K562 (cell line): ENCODE results near the gene ADAM30. TPM values are rescaled to one million over a fixed set of nuclear protein-coding genes. Genes with fewer than 3 reads are reported as not detected.

Experiments
- ATAC-seq: fragments of 200-7000 bp; cut with Tn5 transposase; 3 replicates; pipeline ENCODE4 v1.9.1; 2020; ENCODE audit warnings: moderate library complexity
- BruUV-seq: library from RNA; stranded (reverse); fragments of 400-500 nt; replicated peaks from 2 replicates; lab custom pipeline; 2021; lab: Mats Ljungman, UMichigan
- CTCF ChIA-PET: fragments of 300-600 bp; formaldehyde crosslinking; extraction: SDS; loops from one replicate; lab custom pipeline; 2021; ENCODE audit warnings: low intra/inter-chr PET ratio; lab: Yijun Ruan, JAX
- POLR2A ChIA-PET: fragments of 300-600, 350-650 bp; sonication (Branson Sonifier 250); formaldehyde crosslinking; extraction: SDS; loops from one replicate; lab custom pipeline; 2021; ENCODE audit warnings: antibody characterized with exemption, inconsistent platforms; lab: Yijun Ruan, JAX
- DNase-seq, 4 experiments: peaks; one replicate each; pipeline versions ENCODE4 v3.0.0 to v3.0.0-alpha.2; 2011 to 2018; ENCODE audit warnings: low spot score in 3 of 4, mixed read lengths in 3 of 4; ENCODE audit errors: extremely low read depth in 1 of 4
- FAIRE-seq: peaks from 2 replicates; lab custom pipeline; 2011; peaks lifted over from hg19 to GRCh38; lab: Jason Lieb, UNC
- H2AFZ ChIP-seq: 2 replicates; pipeline ENCODE4 v1.6.0; 2011; ENCODE audit warnings: low read depth, low read length, control low read depth, inconsistent platforms
- H3K27ac ChIP-seq: fragments of 200-600 bp; 3 replicates; pipeline ENCODE4 v1.8.0; 2011; ENCODE audit warnings: low read depth, mild to moderate bottlenecking, control low read depth, inconsistent platforms, low read length, moderate library complexity, mixed read lengths; ENCODE audit errors: extremely low read depth
- H3K27me3 ChIP-seq, 2 experiments: fragments of 300-600 bp in 1 of 2; 2 replicates in 1 of 2; 3 replicates in 1 of 2; pipeline versions ENCODE4 v1.6.0 to v1.8.0; 2011; ENCODE audit warnings: inconsistent platforms in 2 of 2, low read length in 2 of 2, mild to moderate bottlenecking in 1 of 2, mixed read lengths in 1 of 2, moderate library complexity in 1 of 2; ENCODE audit not compliant: control insufficient read depth in 2 of 2, insufficient read depth in 2 of 2
- H3K36me3 ChIP-seq: fragments of 300-600 bp; 3 replicates; pipeline ENCODE4 v1.8.0; 2011; ENCODE audit warnings: mild to moderate bottlenecking, low read length, inconsistent platforms; ENCODE audit not compliant: control insufficient read depth, insufficient read depth
- H3K4me1 ChIP-seq, 2 experiments: fragments of 200-600 bp in 1 of 2; replicated peaks in 1 of 2; 2 replicates in 1 of 2; 3 replicates in 1 of 2; pipeline versions ENCODE4 v1.5.1 to v1.8.0; 2011; ENCODE audit warnings: inconsistent platforms in 2 of 2, low read length in 2 of 2, mild to moderate bottlenecking in 1 of 2, mixed read lengths in 1 of 2, moderate library complexity in 1 of 2; ENCODE audit not compliant: control insufficient read depth in 2 of 2, insufficient read depth in 2 of 2
- H3K4me2 ChIP-seq: 2 replicates; pipeline ENCODE4 v1.6.1; 2011; ENCODE audit warnings: low read length, control low read depth, inconsistent platforms, mixed read lengths; ENCODE audit not compliant: insufficient read depth
- H3K4me3 ChIP-seq: fragments of 200-600 bp; sonication (generic), shearing (Covaris generic); 2 replicates; pipeline ENCODE4 v1.5.1; 2016; ENCODE audit warnings: control low read depth, inconsistent platforms
- H3K79me2 ChIP-seq: fragments of 200-600 bp; 3 replicates; pipeline ENCODE4 v1.8.0; 2011; ENCODE audit warnings: low read length, inconsistent platforms; ENCODE audit not compliant: control insufficient read depth, insufficient read depth
- H3K9ac ChIP-seq, 2 experiments: 2 replicates each; pipeline versions ENCODE4 v1.6.0 to v1.6.1; 2011; ENCODE audit warnings: low read depth in 2 of 2, low read length in 2 of 2, control low read depth in 1 of 2, inconsistent platforms in 1 of 2, mild to moderate bottlenecking in 1 of 2, mixed read lengths in 1 of 2; ENCODE audit not compliant: insufficient read depth in 1 of 2
- H3K9me1 ChIP-seq: one replicate; pipeline ENCODE4 v1.6.0; 2011; ENCODE audit warnings: inconsistent platforms, mild to moderate bottlenecking, low read length, moderate library complexity; ENCODE audit not compliant: control insufficient read depth, insufficient read depth
- H3K9me3 ChIP-seq: replicated peaks from 2 replicates; pipeline ENCODE4 v1.5.1; 2011; ENCODE audit warnings: low read depth, low read length, inconsistent platforms; ENCODE audit not compliant: control insufficient read depth, insufficient read depth
- H4K20me1 ChIP-seq: replicated peaks from 2 replicates; pipeline ENCODE4 v1.6.1; 2011; ENCODE audit warnings: low read length, inconsistent platforms, mixed read lengths; ENCODE audit not compliant: control insufficient read depth, insufficient read depth
- CBFA2T3 ChIP-seq: fragments of 450-650 bp; IDR thresholded peaks from 2 replicates; pipeline ENCODE4 v1.6.1; 2017
- CHD4 ChIP-seq: fragments of 200-600 bp; sonication (generic); IDR thresholded peaks from 3 replicates; pipeline ENCODE4 v1.6.1; 2012; ENCODE audit warnings: low read depth, mild to moderate bottlenecking, mixed read lengths, low read length, inconsistent platforms; ENCODE audit not compliant: insufficient read depth, insufficient replicate concordance, poor library complexity, severe bottlenecking
- FOXM1 ChIP-seq, 2 experiments: fragments of 450-650 bp in 1 of 2; sonication (generic) in 1 of 2; formaldehyde crosslinking in 1 of 2; IDR thresholded peaks; 2 replicates each; pipeline versions ENCODE4 v1.6.1 to v1.9.0; 2017 to 2022; ENCODE audit warnings: low read depth in 2 of 2, mild to moderate bottlenecking in 2 of 2, missing genetic modification reagents in 1 of 2, moderate library complexity in 1 of 2
- IFI16 ChIP-seq: fragments of 250-450 bp; sonication (Bioruptor Pico); IDR thresholded peaks from 2 replicates; pipeline ENCODE4 v2.1.2; 2022; ENCODE audit warnings: mild to moderate bottlenecking, inconsistent platforms
- NBN ChIP-seq: fragments of 450-650 bp; IDR thresholded peaks from 2 replicates; pipeline ENCODE4 v1.6.1; 2016; ENCODE audit warnings: low read depth, mild to moderate bottlenecking
- NCOR1 ChIP-seq: fragments of 450-650 bp; IDR thresholded peaks from 2 replicates; pipeline ENCODE4 v1.6.1; 2016; ENCODE audit warnings: mild to moderate bottlenecking, moderate library complexity
- RCOR1 ChIP-seq, 2 experiments: IDR thresholded peaks; 2 replicates each; pipeline ENCODE4 v1.6.1; 2012; ENCODE audit warnings: low read depth in 2 of 2, low read length in 2 of 2, borderline replicate concordance in 1 of 2, improper control_type of control experiment in 1 of 2
- RFX7 ChIP-seq: fragments of 250-450 bp; sonication (Bioruptor Pico); IDR thresholded peaks from 2 replicates; pipeline ENCODE4 v1.5.1; 2021; ENCODE audit warnings: mild to moderate bottlenecking
- SAFB ChIP-seq: fragments of 200-400 bp; formaldehyde crosslinking; IDR thresholded peaks from 2 replicates; pipeline ENCODE4 v1.6.1; 2017; ENCODE audit warnings: low read depth, low read length, borderline replicate concordance
- STAT5B ChIP-seq: fragments of 250-450 bp; sonication (Bioruptor Pico); IDR thresholded peaks from 2 replicates; pipeline ENCODE4 v1.8.0; 2021; ENCODE audit warnings: mild to moderate bottlenecking, inconsistent platforms
- ZNF121 ChIP-seq: sonication (generic); formaldehyde crosslinking; conservative IDR thresholded peaks from 2 replicates; pipeline ENCODE4 v1.8.0; 2022; ENCODE audit warnings: missing genetic modification reagents
- ZNF347 ChIP-seq: fragments of 450-650 bp; formaldehyde crosslinking; IDR thresholded peaks from 2 replicates; pipeline ENCODE4 v1.4.0; 2020; ENCODE audit warnings: low read depth, mild to moderate bottlenecking, moderate library complexity
- ZZZ3 ChIP-seq: fragments of 450-650 bp; IDR thresholded peaks from 2 replicates; pipeline ENCODE4 v1.6.1; 2016; ENCODE audit warnings: antibody characterized with exemption, mild to moderate bottlenecking, moderate library complexity
- WGBS: fragments of 100-300 bp; shearing (Covaris generic); methylation state at CpG from one replicate; pipeline ENCODE4 v1.1.6; 2016; ENCODE audit warnings: low coverage, mixed read lengths; ENCODE audit not compliant: insufficient coverage; ENCODE audit errors: missing lambda C conversion rate; 5-methylcytosine and 5-hydroxymethylcytosine counted together
- in situ Hi-C: fragments of 300-500 bp; cut with MboI; formaldehyde crosslinking; loops from 4 replicates; pipeline ENCODE4 v1.15.0; 2018; ENCODE audit warnings: inconsistent platforms, mixed read lengths
- intact Hi-C: fragments of 100-400 bp; cut with micrococcal nuclease; formaldehyde crosslinking; loops from 2 replicates; pipeline ENCODE4 v1.14.2; 2022
- polyA plus RNA-seq, 8 experiments: library from polyadenylated mRNA; depleted of rRNA in 4 of 8; stranded (reverse) in 5 of 8; unstranded in 3 of 8; fragments of >200 nt; fragmentation: Nextera tagmentation in 2 of 8; fragmentation: Illumina TruSeq in 1 of 8; extraction: Ambion mirVana in 2 of 8; extraction: Trizol in 1 of 8; gene quantifications; 2 replicates each; pipeline versions ENCODE4 v1.2.1 to v1.2.3, GENCODE V29; 2011 to 2014; ENCODE audit warnings: inconsistent platforms in 1 of 8, missing spikeins in 1 of 8
- total RNA-seq, 7 experiments: library from RNA; depleted of rRNA in 6 of 7; stranded (reverse); fragments of >200 nt in 6 of 7; fragmentation: Illumina TruSeq in 2 of 7; extraction: Trizol in 2 of 7; gene quantifications; 2 replicates each; pipeline versions ENCODE4 v1.2.1 to v1.2.3, GENCODE V29; 2011 to 2021; ENCODE audit warnings: low replicate concordance in 1 of 7
- TF ChIP-seq, protein P1 (sequence below): fragments of 250-450 bp; sonication (Bioruptor Pico); IDR thresholded peaks from 2 replicates; pipeline ENCODE4 v1.8.0; 2022; ENCODE audit warnings: moderate library complexity, mild to moderate bottlenecking, inconsistent platforms
- TF ChIP-seq, protein P2 (sequence below), 2 experiments: fragments of 250-450 bp in 1 of 2; fragments of 450-650 bp in 1 of 2; sonication (Bioruptor Pico) in 1 of 2; IDR thresholded peaks; 2 replicates each; pipeline versions ENCODE4 v1.6.1 to v1.8.0; 2016 to 2021; ENCODE audit warnings: mild to moderate bottlenecking in 2 of 2, moderate library complexity in 2 of 2, missing compliant biosample characterization in 1 of 2, missing genetic modification characterization in 1 of 2
- TF ChIP-seq, protein P3 (sequence below): fragments of 450-650 bp; IDR thresholded peaks from 2 replicates; pipeline ENCODE4 v1.7.1; 2018; ENCODE audit warnings: mild to moderate bottlenecking, low read depth; ENCODE audit not compliant: partially characterized antibody

ADAM30 gene
- total and polyA plus RNA-seq, 9 of the 15 experiments (the other 6 are each of a cell fraction or from before 2014, with no cell fraction given): not detected

DNA sequence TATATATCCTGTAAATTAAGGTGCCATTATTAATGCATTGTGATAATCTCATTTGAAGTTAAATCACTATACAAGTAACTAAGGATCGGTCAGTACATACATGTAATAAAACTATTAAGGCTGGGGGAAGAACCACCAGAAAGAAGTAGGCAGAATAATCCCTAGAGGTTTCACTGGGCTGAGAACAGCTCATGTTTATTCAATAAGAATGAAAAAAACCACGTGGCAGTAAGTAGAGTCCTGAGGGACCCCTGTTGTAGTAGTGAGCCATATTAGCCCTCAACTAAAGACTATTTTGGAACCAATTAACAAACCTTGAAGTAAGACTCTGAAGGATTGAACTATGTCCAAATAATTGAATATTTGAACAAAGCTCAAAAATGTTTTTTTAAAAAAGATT, 46.9 kb upstream of the ADAM30 start:
- TF ChIP-seq ZNF121 (CRISPR knock-in tag) (no peak), FOXM1 (IDR thresholded peaks at IDR 0.05; ENCODE audit: low read depth) (no peak), FOXM1 (CRISPR knock-in tag; IDR thresholded peaks at IDR 0.05; ENCODE audit: low read depth) (no peak), ZNF347 (CRISPR knock-in tag) (no peak), NCOR1 (no peak), SAFB (no peak), STAT5B (CRISPR knock-in tag) (no peak), NBN (no peak), IFI16 (CRISPR knock-in tag) (no peak), CBFA2T3 (no peak), CHD4 (no peak), RCOR1 (IDR thresholded peaks at IDR 0.05; ENCODE audit: borderline replicate concordance in 1 of 2, low read depth in 2 of 2, low read length in 2 of 2) (no peak), ZZZ3 (no peak), RFX7 (CRISPR knock-in tag) (no peak)
- TF ChIP-seq, protein P1, sequence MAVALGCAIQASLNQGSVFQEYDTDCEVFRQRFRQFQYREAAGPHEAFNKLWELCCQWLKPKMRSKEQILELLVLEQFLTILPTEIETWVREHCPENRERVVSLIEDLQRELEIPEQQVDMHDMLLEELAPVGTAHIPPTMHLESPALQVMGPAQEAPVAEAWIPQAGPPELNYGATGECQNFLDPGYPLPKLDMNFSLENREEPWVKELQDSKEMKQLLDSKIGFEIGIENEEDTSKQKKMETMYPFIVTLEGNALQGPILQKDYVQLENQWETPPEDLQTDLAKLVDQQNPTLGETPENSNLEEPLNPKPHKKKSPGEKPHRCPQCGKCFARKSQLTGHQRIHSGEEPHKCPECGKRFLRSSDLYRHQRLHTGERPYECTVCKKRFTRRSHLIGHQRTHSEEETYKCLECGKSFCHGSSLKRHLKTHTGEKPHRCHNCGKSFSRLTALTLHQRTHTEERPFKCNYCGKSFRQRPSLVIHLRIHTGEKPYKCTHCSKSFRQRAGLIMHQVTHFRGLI: no peak
- TF ChIP-seq, protein P2, sequence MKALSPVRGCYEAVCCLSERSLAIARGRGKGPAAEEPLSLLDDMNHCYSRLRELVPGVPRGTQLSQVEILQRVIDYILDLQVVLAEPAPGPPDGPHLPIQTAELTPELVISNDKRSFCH (CRISPR knock-in tag; IDR thresholded peaks at IDR 0.05): no peak
- TF ChIP-seq, protein P2 (tag; IDR thresholded peaks at IDR 0.05): no peak
- TF ChIP-seq, protein P3, sequence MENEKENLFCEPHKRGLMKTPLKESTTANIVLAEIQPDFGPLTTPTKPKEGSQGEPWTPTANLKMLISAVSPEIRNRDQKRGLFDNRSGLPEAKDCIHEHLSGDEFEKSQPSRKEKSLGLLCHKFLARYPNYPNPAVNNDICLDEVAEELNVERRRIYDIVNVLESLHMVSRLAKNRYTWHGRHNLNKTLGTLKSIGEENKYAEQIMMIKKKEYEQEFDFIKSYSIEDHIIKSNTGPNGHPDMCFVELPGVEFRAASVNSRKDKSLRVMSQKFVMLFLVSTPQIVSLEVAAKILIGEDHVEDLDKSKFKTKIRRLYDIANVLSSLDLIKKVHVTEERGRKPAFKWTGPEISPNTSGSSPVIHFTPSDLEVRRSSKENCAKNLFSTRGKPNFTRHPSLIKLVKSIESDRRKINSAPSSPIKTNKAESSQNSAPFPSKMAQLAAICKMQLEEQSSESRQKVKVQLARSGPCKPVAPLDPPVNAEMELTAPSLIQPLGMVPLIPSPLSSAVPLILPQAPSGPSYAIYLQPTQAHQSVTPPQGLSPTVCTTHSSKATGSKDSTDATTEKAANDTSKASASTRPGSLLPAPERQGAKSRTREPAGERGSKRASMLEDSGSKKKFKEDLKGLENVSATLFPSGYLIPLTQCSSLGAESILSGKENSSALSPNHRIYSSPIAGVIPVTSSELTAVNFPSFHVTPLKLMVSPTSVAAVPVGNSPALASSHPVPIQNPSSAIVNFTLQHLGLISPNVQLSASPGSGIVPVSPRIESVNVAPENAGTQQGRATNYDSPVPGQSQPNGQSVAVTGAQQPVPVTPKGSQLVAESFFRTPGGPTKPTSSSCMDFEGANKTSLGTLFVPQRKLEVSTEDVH: no peak
- no TSS peak for BruUV-seq
- no peak overlapping the region for H3K9ac ChIP-seq
- ATAC-seq: no peak
- no peak overlapping the region for H3K27ac ChIP-seq
- no peak for DNase-seq
- H3K4me1 ChIP-seq: no peaks in the 10 kb centered on the region
- no peaks in the 10 kb centered on the region for H3K9me1 ChIP-seq
- no peaks in the 10 kb centered on the region for H4K20me1 ChIP-seq
- peaks cover 2 to 3% of the 10 kb centered on the region in 2 experiments; a peak in 1 of 5 replicates for H3K27me3 ChIP-seq
- WGBS: 8% methylated on average over 2 of the region's 2 CpGs
- intact Hi-C loops: no loop called here
- FAIRE-seq: no peak
- no peak overlapping the region for H3K4me3 ChIP-seq
- no peaks in the 10 kb centered on the region for H3K9me3 ChIP-seq
- no peak overlapping the region for H2AFZ ChIP-seq
- H3K36me3 ChIP-seq: no peaks in the 10 kb centered on the region
- no peaks in the 10 kb centered on the region for H3K79me2 ChIP-seq
- POLR2A ChIA-PET: no interaction called here
- H3K4me2 ChIP-seq: no peak overlapping the region
- in situ Hi-C loops: no loop called here
- CTCF ChIA-PET: no interaction called here
